BJ (cell line): ENCODE data around the gene DNAI4. TPM values are rescaled to one million over a fixed set of nuclear protein-coding genes. Genes with fewer than 3 reads are reported as not detected.
"Not testable (repeated sequence)": the region's sequence is repeated elsewhere in the genome, so short reads cannot be mapped to it uniquely, and the experiment has no call there.

Experiments used
- CTCF ChIA-PET: fragments of 350-600 bp; formaldehyde crosslinking; extraction: SDS; loops from one replicate; lab custom pipeline; 2021; ENCODE audit warnings: antibody characterized with exemption, inconsistent platforms; lab: Yijun Ruan, JAX
- POLR2A ChIA-PET: fragments of 300-600 bp; sonication (Branson Sonifier 250); formaldehyde crosslinking; extraction: SDS; loops from one replicate; lab custom pipeline; 2021; ENCODE audit warnings: antibody characterized with exemption; lab: Charles Lee
- DNase-seq: peaks from one replicate; pipeline ENCODE4 v3.0.0-alpha.2; 2011; ENCODE audit warnings: low read depth
- H3K27me3 ChIP-seq: 2 replicates; pipeline ENCODE4 v1.6.0; 2011; ENCODE audit warnings: low read length; ENCODE audit not compliant: control insufficient read depth, insufficient read depth
- H3K36me3 ChIP-seq: 2 replicates; pipeline ENCODE4 v1.5.1; 2011; ENCODE audit warnings: low read length; ENCODE audit not compliant: control insufficient read depth, insufficient read depth
- H3K4me3 ChIP-seq: 2 replicates; pipeline ENCODE4 v1.5.1; 2011; ENCODE audit warnings: low read depth, mild to moderate bottlenecking, control low read depth, low read length
- CTCF ChIP-seq: IDR thresholded peaks from 2 replicates; pipeline ENCODE4 v1.5.1; 2011; ENCODE audit warnings: low read depth, mild to moderate bottlenecking, control low read depth, inconsistent platforms, low read length, moderate library complexity; ENCODE audit not compliant: insufficient read depth
- polyA plus RNA-seq: library from polyadenylated mRNA; depleted of rRNA; stranded (reverse); fragments of >200 nt; gene quantifications from 2 replicates; pipeline ENCODE4 v1.2.3, GENCODE V29; 2011

The DNAI4 gene
- polyA plus RNA-seq, 1 experiment, result 1.3 TPM

- Histone ChIP-seq H3K36me3 (no peaks in the 10 kb centered on the region), H3K27me3 (no peaks in the 10 kb centered on the region), H3K4me3 (no peak overlapping the region)
- DNase-seq, result no peak
- POLR2A ChIA-PET, result no interaction called here
- TF ChIP-seq CTCF, result no peak
- CTCF ChIA-PET, result interaction anchor here (1.0 kb wide), 1 partner anchor 17 kb away, joined by 3 read pairs; no protein-coding TSS in a partner anchor
Measured at GRCh38 chr1:66809736-66810326, 114.8 kb downstream of the DNAI4 start.

GRCh38 chr1:66809245-66809644, 115.4 kb downstream of the DNAI4 start:
- POLR2A ChIA-PET, result no interaction called here

GRCh38 chr1:66795839-66796238, 128.8 kb downstream of the DNAI4 start:
- CTCF ChIA-PET, H3K27me3 ChIP-seq, DNase-seq, H3K36me3 ChIP-seq, POLR2A ChIA-PET, H3K4me3 ChIP-seq: not testable (repeated sequence)

More at GRCh38 chr1:66809245-66809644, 115.4 kb downstream of the DNAI4 start:
- Histone ChIP-seq H3K27me3 (no peaks in the 10 kb centered on the region), H3K36me3 (no peaks in the 10 kb centered on the region), H3K4me3 (no peak overlapping the region)
- TF ChIP-seq CTCF, result no peak
- DNase-seq, result no peak
- CTCF ChIA-PET, result interaction anchor here (1.0 kb wide), 1 partner anchor 17 kb away, joined by 3 read pairs; no protein-coding TSS in a partner anchor

- DNase-seq, result no peak
- Histone ChIP-seq H3K36me3 (no peaks in the 10 kb centered on the region), H3K27me3 (no peaks in the 10 kb centered on the region), H3K4me3 (no peak overlapping the region)
- ChIA-PET POLR2A (no interaction called here), CTCF (interaction anchor here (0.7 to 1.8 kb wide), 2 partner anchors 17 to 357 kb away, joined by 3 to 4 read pairs; no protein-coding TSS in a partner anchor)
- TF ChIP-seq CTCF, result no peak
Measured at GRCh38 chr1:66791621-66792610, 132.7 kb downstream of the DNAI4 start.

GRCh38 chr1:66788231-66788939, 136.3 kb downstream of the DNAI4 start:
- no peak for TF ChIP-seq CTCF
- no peak for DNase-seq
- H3K27me3 ChIP-seq, result no peaks in the 10 kb centered on the region
- CTCF ChIA-PET, result interaction anchor here (1.7 kb wide), 1 partner anchor 23 kb away, joined by 4 read pairs; no protein-coding TSS in a partner anchor
- no peaks in the 10 kb centered on the region for H3K36me3 ChIP-seq
- POLR2A ChIA-PET, result interaction anchor here (0.6 kb wide), 1 partner anchor 73 kb away, joined by 5 read pairs; no protein-coding TSS in a partner anchor
- H3K4me3 ChIP-seq, result no peak overlapping the region
